Nephron (organoid): ENCODE data around the gene SASS6.

ENCODE experiments used
- H3K27ac Mint-ChIP-seq, 3 experiments: 2 replicates each; pipeline ENCODE4 v1.8.0; 2020; ENCODE audit warnings: mixed read lengths in 3 of 3, mild to moderate bottlenecking in 2 of 3, moderate library complexity in 1 of 3
- H3K27me3 Mint-ChIP-seq: 2 replicates; pipeline ENCODE4 v1.8.0; 2021; ENCODE audit warnings: low read depth, mild to moderate bottlenecking, moderate library complexity, mixed read lengths
- H3K36me3 Mint-ChIP-seq: 2 replicates; pipeline ENCODE4 v1.8.0; 2020; ENCODE audit warnings: low read depth, mixed read lengths
- H3K4me1 Mint-ChIP-seq: 2 replicates; pipeline ENCODE4 v1.8.0; 2020; ENCODE audit warnings: mixed read lengths
- H3K4me3 Mint-ChIP-seq, 3 experiments: 2 replicates each; pipeline ENCODE4 v1.8.0; 2020; ENCODE audit warnings: mild to moderate bottlenecking in 3 of 3, mixed read lengths in 3 of 3, moderate library complexity in 2 of 3
- H3K9me3 Mint-ChIP-seq: 2 replicates; pipeline ENCODE4 v1.8.0; 2020; ENCODE audit warnings: mixed read lengths
- TF ChIP-seq, protein P1 (sequence below), 3 experiments: fragments of 200-600 bp; sonication (generic); IDR thresholded peaks; one replicate each; pipeline ENCODE4 v1.5.0; 2021; ENCODE audit warnings: antibody characterized with exemption in 3 of 3; ENCODE audit not compliant: unreplicated experiment in 3 of 3

SASS6 gene

DNA sequence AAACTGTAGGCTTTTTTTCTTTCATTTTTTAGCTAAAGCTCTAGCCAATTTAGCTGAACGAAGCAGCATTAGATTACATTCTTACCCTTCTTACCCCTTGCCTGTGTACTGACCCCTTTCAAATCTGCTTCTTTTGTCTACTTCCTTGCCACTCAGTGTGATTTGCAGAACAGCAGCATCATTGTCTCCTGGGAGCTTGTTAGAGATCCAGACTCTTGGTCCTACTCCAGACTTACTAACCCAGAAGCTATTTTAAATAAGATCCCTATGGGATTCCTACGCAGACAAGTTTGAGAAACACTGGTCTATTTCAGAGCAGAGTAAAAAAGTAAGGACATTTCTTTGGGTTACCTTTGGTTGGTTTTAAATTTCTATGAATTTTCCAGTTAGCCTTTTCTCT, 31.5 kb upstream of the SASS6 start:
- H3K4me3 Mint-ChIP-seq: peak overlapping the region in 1 of 3 experiments; percentile 9
- peak overlapping the region; percentile 70 to 86 (median 76) for H3K27ac Mint-ChIP-seq
- H3K9me3 Mint-ChIP-seq: no peaks in the 10 kb centered on the region
- H3K4me1 Mint-ChIP-seq: peaks cover 17% of the 10 kb centered on the region
- H3K27me3 Mint-ChIP-seq: no peaks in the 10 kb centered on the region
- no peaks in the 10 kb centered on the region for H3K36me3 Mint-ChIP-seq
- TF ChIP-seq, protein P1, sequence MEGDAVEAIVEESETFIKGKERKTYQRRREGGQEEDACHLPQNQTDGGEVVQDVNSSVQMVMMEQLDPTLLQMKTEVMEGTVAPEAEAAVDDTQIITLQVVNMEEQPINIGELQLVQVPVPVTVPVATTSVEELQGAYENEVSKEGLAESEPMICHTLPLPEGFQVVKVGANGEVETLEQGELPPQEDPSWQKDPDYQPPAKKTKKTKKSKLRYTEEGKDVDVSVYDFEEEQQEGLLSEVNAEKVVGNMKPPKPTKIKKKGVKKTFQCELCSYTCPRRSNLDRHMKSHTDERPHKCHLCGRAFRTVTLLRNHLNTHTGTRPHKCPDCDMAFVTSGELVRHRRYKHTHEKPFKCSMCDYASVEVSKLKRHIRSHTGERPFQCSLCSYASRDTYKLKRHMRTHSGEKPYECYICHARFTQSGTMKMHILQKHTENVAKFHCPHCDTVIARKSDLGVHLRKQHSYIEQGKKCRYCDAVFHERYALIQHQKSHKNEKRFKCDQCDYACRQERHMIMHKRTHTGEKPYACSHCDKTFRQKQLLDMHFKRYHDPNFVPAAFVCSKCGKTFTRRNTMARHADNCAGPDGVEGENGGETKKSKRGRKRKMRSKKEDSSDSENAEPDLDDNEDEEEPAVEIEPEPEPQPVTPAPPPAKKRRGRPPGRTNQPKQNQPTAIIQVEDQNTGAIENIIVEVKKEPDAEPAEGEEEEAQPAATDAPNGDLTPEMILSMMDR (IDR thresholded peaks at IDR 0.05; ENCODE audit: unreplicated experiment in 3 of 3): no peak

DNA sequence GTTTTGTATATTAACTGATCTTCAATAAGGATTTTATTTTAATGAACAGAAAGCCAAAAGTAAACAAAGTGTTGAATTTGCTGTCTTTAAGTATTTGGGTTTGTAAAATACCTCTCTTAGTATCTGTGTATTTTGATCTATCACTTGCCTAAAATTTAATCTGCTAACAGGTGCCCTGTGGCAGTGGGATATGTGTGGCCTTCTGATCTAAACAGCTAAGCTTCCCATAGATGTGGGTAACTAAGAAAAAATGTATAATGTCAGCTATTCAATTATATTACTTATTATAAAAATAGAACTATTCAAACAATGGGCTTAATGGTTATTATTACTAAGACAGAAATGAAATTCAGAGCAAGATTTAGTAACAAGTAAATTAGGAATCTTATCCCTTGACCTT, 30.2 kb upstream of the SASS6 start:
- Mint-ChIP-seq H3K27ac (peak overlapping the region in 1 of 3 experiments; percentile 45), H3K4me1 (peaks cover 17% of the 10 kb centered on the region), H3K36me3 (no peaks in the 10 kb centered on the region), H3K27me3 (no peaks in the 10 kb centered on the region), H3K4me3 (no peak overlapping the region), H3K9me3 (no peaks in the 10 kb centered on the region)
- TF ChIP-seq, protein P1 (IDR thresholded peaks at IDR 0.05; ENCODE audit: unreplicated experiment in 3 of 3): no peak

DNA sequence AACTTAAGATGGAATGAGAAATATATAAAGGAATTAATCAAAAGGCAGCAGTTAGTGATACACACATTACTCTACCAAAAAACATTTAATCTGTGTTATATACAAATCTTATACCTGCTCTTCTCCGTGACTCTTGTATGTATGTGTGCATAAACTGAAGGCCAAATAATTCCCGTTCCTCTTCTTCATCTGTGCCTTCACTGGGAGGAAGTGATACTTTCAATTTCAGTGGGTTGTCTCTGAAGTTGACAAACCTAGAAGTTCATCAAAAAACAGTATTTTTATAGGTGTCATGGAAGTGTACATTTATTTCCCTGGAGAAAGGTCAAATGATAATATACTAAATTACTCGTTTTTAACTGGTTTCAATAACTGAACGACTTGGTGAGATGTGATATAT, 19.5 kb upstream of the SASS6 start:
- H3K36me3 Mint-ChIP-seq: peaks cover 13% of the 10 kb centered on the region
- TF ChIP-seq, protein P1 (IDR thresholded peaks at IDR 0.05; ENCODE audit: unreplicated experiment in 3 of 3): no peak
- no peak overlapping the region for H3K4me3 Mint-ChIP-seq
- no peaks in the 10 kb centered on the region for H3K9me3 Mint-ChIP-seq
- H3K27me3 Mint-ChIP-seq: no peaks in the 10 kb centered on the region
- H3K4me1 Mint-ChIP-seq: no peaks in the 10 kb centered on the region
- no peak overlapping the region for H3K27ac Mint-ChIP-seq

DNA sequence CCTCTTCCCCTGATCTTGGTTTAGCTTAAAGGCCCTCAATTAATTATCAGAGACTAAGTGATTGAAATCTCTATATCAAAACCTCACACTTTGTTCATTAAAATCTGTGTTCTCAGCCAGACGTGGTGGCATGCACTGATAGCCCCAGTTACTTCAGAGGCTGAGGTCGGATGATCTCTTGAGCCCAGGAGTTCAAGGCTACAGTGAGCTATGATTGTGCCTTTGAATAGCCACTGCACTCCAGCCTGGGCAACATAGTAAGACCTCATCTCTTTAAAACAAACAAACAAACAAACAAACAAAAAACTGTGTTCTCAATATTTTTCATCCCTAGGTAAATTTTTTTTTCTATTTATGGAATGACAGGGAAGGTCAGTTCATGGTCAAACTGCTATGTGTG, 18.9 kb upstream of the SASS6 start:
- peaks cover 14% of the 10 kb centered on the region for H3K36me3 Mint-ChIP-seq
- no peaks in the 10 kb centered on the region for H3K4me1 Mint-ChIP-seq
- H3K4me3 Mint-ChIP-seq: no peak overlapping the region
- TF ChIP-seq, protein P1 (IDR thresholded peaks at IDR 0.05; ENCODE audit: unreplicated experiment in 3 of 3): no peak
- H3K27me3 Mint-ChIP-seq: no peaks in the 10 kb centered on the region
- H3K9me3 Mint-ChIP-seq: no peaks in the 10 kb centered on the region
- no peak overlapping the region for H3K27ac Mint-ChIP-seq

DNA sequence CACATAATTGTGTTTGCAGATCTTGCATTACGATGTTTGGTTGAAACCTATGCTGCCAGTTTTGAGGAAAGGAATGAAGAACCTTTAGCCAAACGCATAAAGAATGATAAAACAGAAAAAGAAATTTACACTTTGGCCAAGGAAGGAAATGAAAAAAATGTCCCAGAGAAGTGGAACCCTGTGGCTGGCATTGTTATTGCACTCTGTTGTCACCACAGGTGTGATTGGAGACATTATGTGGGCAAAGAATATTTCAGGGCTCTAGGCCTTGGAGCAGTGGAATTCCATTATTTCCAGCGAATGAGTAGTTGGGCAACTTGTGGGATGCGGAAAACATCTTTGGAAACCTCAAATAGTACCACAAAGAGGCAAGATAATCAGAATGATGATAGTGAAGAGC, 15.1 kb upstream of the SASS6 start:
- H3K4me1 Mint-ChIP-seq: no peaks in the 10 kb centered on the region
- no peaks in the 10 kb centered on the region for H3K9me3 Mint-ChIP-seq
- peaks cover 42% of the 10 kb centered on the region for H3K36me3 Mint-ChIP-seq
- H3K27ac Mint-ChIP-seq: no peak overlapping the region
- TF ChIP-seq, protein P1 (IDR thresholded peaks at IDR 0.05; ENCODE audit: unreplicated experiment in 3 of 3): no peak
- no peaks in the 10 kb centered on the region for H3K27me3 Mint-ChIP-seq
- no peak overlapping the region for H3K4me3 Mint-ChIP-seq

DNA sequence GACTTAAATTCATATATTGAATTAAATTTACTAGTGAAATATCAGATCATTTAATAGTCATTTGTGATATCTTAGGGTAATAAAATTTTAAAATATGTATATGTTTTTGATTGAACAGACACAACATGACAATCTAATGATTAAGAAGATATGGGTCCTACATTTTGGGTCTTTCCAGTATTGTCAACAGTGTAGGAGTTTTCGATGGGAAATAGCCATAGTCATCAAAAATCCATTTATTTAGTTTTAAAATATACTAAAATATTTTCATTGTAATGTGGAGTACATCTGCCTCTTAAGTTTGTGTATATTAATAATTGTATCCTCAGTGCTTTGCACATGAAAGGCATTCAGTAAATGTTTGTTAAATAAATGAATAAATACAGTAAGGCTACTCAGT, 14.2 kb upstream of the SASS6 start:
- no peaks in the 10 kb centered on the region for H3K9me3 Mint-ChIP-seq
- no peak overlapping the region for H3K27ac Mint-ChIP-seq
- H3K36me3 Mint-ChIP-seq: peaks cover 50% of the 10 kb centered on the region
- H3K27me3 Mint-ChIP-seq: no peaks in the 10 kb centered on the region
- H3K4me1 Mint-ChIP-seq: no peaks in the 10 kb centered on the region
- no peak overlapping the region for H3K4me3 Mint-ChIP-seq
- TF ChIP-seq, protein P1 (IDR thresholded peaks at IDR 0.05; ENCODE audit: unreplicated experiment in 3 of 3): no peak
